ENCODE results near the gene PCDH9.
A peak's percentile ranks its signal among the peaks of the same experiment; 100 is the strongest.
"Not testable (repeated sequence)": the region's sequence is repeated elsewhere in the genome, so short reads cannot be mapped to it uniquely, and the experiment has no call there.

The PCDH9 gene

DNA sequence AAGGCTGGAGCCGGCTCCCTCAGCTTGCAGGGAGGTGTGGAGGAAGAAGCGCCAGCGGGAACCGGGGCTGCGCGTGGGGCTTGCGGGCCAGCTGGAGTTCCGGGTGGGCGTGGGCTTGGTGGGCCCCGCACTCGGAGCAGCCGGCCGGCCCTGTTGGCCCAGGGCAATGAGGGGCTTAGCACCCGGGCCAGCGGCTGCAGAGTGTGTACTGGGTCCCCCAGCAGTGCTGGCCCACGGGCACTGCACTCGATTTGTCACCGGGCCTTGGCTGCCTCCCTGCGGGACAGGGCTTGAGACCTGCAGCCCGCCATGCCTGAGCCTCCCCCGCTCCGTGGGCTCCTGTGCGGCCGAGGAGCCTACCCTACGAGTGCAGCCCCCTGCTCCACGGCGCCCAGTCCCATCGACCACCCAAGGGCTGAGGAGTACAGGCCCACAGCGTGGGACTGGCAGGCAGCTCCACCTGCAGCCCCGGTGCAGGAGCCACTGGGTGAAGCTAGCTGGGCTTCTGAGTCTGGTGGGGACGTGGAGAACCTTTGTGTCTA, 608.2 kb downstream of the PCDH9 start:
- in situ Hi-C loops (cut with MboI; ENCODE audit: low pct_unique_long_range_greater_than_20kb, low sequenced_read_pairs); DNase-seq: not testable (repeated sequence)

DNA sequence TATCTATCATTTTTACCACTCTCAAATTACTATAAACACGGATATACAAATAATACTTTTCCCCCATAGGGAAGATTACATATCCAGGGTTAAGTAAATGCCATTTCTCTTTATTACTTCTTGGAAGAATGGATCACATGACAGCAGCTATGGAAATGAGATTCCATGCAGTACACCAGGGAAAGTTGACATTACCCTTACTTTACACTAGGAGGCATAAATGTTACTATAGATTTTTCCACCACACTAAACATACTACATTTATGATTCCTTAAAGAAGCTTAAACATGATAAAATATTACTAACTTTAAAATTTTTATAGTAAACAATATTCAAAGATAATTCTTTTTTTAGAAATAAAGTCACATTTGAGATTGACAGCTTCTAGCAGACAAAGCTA, 611.4 kb downstream of the PCDH9 start:
- DNase-seq, result peak; percentile 12
- in situ Hi-C loops (cut with MboI; ENCODE audit: low pct_unique_long_range_greater_than_20kb, low sequenced_read_pairs), result no loop called here

DNA sequence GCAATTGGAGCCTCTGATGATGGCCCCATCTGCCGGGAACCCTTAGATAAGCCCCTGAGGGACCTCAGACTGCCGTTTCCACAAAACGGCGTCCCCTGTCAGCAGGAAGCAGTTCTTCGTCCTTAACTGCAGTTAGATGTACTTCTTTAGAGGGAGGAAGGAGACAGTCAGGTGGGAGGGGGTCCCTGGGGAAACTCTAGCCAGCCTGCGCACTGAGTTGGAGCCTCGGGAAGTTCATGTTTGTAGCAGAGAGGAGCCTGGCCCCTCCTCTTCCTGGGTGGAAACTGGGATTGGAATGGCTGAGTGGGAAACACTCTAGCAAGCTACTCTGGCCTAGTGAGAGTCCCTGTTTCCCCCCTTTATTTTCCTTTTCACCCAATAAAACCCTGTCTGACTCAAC, 612.4 kb downstream of the PCDH9 start:
- in situ Hi-C loops (cut with MboI; ENCODE audit: low pct_unique_long_range_greater_than_20kb, low sequenced_read_pairs), result no loop called here
- no peak for DNase-seq

DNA sequence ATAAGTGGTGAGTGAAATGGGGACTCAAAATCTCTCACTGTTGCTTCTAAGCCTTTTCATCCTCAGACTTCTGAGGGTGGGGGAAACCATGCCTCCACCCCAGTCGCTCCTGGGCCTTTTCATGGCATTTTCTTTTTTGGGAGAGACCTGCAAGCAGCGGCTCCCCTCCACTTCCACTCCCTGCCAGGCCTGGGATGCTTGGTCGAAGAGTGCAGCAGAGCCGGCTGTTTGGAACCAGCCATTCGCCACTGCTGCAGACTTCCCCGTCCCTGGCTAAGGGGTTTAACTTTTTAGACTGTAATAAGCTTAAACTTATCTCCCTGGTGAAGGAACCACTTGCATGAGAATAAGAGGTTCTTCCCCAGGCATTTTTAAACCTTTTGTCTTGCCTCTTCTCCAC, 617.2 kb downstream of the PCDH9 start:
- no peak for DNase-seq
- in situ Hi-C loops (cut with MboI; ENCODE audit: low pct_unique_long_range_greater_than_20kb, low sequenced_read_pairs), result no loop called here

DNA sequence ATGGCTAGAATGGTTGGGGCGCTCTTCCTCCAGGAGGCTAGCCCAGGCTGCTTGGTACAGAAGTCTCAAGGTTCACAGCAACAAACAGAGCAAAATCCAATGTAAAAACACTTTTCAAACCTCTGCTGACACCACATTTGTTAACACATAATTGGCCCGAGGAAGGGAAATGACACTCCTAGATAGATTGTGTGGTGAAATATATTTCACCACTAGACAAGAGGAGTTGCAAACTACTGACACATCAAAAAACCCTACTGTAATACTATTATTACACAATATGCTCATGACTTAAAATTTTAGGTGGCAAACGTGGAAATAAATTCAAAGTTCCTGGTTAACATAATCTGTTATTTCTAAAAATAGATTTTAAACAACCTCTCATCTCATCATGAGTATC, 643.6 kb downstream of the PCDH9 start:
- in situ Hi-C loops (cut with MboI; ENCODE audit: low pct_unique_long_range_greater_than_20kb, low sequenced_read_pairs), result no loop called here
- no peak for DNase-seq

DNA sequence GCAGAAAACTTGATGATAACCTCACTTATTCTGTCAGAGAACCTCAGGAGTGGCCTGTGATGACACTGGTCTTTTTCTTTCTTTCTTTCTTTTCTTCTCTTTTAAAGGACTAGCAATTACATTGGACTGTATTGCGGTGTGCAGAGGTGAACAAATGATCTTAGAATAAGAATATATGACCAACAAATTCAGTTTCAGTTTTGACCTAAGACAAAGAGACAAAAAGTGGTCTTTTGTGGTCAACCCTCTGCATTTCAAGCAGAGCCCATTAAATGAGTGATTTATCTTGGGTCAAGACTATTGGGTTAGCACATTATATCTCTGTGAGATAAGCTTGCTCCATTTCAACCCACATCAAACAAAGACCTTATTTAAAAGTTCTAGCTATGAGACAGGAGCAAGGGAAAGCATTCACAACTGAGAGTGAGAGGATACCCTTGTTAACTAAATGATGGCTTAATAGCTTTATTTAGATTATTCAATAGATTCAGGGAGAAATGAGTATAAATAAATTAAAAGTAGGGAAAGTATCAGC, 644.4 kb downstream of the PCDH9 start:
- DNase-seq, result no peak
- in situ Hi-C loops (cut with MboI; ENCODE audit: low pct_unique_long_range_greater_than_20kb, low sequenced_read_pairs), result no loop called here

DNA sequence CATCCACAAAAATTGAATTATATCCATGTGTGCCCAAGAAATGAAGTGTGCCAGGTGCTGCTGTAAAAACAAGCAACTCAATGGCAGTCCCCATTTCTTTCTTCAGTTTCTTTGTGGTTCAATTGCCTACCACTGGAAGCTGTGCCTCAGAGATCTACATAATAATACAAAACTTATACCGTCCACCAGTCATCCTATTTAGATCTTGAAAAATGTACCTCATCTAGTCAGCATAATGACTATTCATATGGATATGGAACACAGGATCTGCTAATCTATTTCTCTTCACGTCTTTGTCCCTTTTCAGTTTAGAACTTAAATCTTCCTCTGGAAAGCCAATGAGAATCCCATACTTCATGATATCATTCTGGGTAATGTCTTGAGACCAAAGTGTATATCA, 648.5 kb downstream of the PCDH9 start:
- in situ Hi-C loops (cut with MboI; ENCODE audit: low pct_unique_long_range_greater_than_20kb, low sequenced_read_pairs), result no loop called here
- DNase-seq, result no peak

DNA sequence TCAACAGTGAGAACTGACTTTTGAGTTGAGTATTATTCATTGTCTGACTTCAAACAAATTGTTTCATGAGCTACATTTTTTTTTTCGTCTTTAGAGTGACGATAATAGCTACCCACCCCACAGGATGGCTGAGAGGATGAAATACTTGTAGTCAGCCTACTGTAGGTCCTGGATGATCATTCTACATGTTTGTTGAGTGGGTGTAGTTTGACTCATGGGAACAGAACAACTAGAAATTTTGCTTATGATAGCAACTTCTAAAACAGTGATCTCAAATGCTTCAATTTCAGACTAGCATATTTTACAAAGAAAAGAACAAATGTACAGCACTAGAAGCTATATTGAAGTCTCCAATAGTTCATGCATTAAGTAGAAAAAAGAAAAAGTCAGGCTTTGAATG, 651.8 kb downstream of the PCDH9 start:
- in situ Hi-C loops (cut with MboI; ENCODE audit: low pct_unique_long_range_greater_than_20kb, low sequenced_read_pairs), result no loop called here
- DNase-seq, result no peak

DNA sequence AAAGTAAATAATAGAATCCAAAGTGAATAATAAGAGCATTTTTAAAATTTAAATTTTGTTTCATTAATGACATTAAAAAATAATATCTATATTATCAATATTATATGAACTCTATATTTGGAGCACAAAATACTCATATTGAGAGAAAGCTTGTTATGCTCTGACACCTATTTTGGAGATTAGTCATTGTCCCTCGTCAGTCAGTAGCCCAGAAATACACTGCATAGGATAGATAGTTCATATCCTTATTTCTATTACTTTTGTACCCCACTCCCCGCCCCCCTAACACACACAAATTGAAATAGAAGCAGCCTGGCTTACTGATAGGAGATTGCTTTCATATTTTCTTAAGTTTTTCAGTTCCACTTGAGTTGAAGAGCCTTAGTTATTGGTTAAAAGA, 652.8 kb downstream of the PCDH9 start:
- in situ Hi-C loops (cut with MboI; ENCODE audit: low pct_unique_long_range_greater_than_20kb, low sequenced_read_pairs), result no loop called here
- no peak for DNase-seq

DNA sequence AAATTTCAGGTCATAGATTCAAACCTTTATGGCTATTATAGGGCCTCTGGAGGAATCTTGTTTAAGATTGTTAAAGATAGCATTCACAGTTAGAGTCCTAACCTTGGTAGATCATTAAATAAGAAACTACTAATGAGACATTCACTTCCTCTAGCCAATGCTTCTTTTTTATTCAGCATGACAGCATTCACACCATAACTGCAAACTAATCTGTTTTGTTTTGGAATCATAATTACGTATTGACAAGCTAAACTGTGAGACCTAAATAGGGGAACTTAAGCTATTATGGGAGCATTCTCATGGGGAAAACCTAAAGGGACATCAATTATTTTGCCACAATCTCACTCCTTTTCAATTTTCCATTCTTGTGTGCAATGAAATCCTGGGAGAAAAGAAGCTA, 653.8 kb downstream of the PCDH9 start:
- DNase-seq, result no peak
- in situ Hi-C loops (cut with MboI; ENCODE audit: low pct_unique_long_range_greater_than_20kb, low sequenced_read_pairs), result no loop called here

DNA sequence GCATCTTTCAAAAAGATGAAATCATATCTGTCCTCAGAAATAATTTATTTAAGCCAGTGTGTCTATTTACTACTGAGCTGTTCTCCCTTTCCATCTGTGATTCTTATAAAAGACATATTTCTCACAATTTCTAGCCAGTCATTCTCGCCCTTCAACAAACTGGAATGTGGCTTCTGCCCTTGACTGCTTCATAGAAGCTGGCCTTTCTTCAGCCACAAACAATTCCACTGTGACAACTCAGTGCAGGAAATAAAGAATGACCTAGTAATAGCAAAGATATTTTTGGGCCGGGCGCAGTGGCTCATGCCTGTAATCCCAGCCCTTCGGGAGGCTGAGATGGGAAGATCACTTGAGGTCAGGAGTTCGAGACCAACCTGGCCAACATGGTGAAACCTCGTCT, 655.5 kb downstream of the PCDH9 start:
- in situ Hi-C loops (cut with MboI; ENCODE audit: low pct_unique_long_range_greater_than_20kb, low sequenced_read_pairs), result no loop called here
- no peak for DNase-seq

DNA sequence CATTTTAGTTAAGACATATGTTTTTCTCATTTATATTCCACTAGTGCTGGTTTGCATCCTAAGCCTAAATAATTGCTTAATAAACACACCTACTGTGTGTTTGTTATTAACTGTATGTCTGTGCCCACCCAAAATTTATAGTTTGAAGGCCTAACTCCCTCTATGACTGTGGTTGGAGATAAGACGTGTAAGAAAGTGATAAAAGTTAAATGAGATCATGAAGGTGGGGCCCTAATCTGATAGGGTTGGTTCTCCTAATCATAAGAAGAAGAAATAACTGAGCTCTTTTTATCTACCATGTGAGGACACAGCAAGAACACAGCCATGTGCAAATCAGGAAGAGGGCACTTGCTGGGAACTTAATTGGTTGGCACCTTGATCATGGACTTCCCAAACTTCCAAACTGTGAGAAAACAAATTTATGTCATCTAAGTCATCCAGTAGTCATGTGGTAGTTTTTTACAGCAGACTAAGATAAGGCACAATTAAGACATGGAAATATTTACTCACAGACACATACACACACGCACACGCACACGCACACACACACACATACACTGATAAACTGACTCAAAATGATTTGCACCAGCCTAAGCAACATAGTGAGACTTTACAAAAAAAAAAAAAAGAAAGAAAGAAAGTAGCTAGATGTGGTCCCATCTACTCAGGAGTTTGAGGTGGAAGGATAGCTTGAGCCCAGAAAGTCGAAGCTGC, 662.1 kb downstream of the PCDH9 start:
- in situ Hi-C loops (cut with MboI; ENCODE audit: low pct_unique_long_range_greater_than_20kb, low sequenced_read_pairs), result no loop called here

DNA sequence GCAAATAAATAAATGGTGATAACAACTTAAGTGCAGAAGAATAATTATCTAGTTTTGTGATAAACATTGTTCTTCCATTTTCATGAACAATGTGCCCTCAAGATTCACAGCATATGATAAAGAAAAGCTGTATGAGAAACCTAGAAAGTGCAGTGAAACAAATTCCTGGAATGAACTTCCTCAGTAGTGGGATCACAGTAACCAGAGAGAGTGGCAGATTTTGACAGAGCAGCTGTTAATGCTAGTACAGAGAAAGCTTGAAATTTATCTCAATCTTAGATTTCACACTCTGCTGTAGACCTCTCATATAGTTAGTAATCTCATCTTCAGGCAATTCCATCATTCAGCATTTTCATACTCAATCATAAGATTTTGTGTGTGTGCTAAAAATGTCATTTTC, 664.9 kb downstream of the PCDH9 start:
- in situ Hi-C loops (cut with MboI; ENCODE audit: low pct_unique_long_range_greater_than_20kb, low sequenced_read_pairs), result no loop called here
- no peak for DNase-seq

More for the DNA sequence above, 662.1 kb downstream of the PCDH9 start:
- DNase-seq, result no peak

DNA sequence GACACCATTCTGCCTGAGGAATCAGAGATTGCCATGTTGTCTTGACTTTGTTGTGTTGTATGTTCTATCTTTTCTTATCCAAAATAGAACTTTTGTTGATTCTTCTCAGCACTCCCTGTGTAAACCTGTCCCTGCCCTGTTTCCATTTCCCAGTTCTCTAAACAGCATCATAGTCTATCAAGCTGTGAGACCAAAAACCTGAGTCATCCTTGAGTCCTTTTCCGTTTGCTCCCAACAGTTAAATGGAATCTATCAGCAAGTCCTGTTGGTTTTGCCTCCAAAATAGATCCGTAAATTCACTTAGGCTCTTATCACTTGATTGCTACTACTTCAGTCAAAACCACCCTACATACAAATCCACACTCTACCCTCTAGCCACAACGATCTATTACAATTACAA, 667.1 kb downstream of the PCDH9 start:
- in situ Hi-C loops (cut with MboI; ENCODE audit: low pct_unique_long_range_greater_than_20kb, low sequenced_read_pairs), result no loop called here

DNA sequence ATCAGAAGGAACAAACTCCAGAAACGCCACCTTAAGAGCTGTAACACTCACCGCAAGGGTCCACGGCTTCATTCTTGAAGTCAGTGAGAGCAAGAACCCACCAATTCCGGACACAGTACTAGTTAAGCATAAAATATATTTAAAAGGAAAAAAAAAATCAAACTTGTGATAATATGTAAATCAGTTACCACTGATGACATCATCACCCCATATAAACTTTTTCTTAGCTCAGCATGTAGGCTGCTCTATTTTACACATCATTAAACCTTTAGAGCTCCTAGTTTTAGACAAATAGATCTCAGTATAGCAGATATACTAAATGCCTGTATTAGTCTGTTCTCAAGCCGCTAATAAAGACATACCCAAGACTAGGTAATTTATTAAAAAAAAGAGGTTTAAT, 668.1 kb downstream of the PCDH9 start:
- in situ Hi-C loops (cut with MboI; ENCODE audit: low pct_unique_long_range_greater_than_20kb, low sequenced_read_pairs), result no loop called here
- DNase-seq, result no peak

More for the DNA sequence above, 667.1 kb downstream of the PCDH9 start:
- no peak for DNase-seq

DNA sequence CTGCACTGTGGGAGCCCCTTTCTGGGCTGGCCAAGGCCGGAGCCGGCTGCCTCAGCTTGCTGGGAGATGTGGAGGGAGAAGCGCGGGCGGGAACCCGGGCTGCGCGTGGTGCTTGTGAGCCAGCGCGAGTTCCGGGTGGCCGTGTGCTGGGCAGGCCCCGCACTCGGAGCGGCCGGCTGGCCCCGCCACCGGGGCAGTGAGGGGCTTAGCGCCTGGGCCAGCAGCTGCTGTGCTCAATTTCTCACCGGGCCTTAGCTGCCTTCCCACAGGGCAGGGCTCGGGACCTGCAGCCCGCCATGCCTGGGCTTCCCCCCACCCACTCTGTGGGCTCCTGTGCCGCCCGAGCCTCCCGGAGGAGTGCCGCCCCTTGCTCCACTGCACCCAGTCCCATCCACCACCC, 669.1 kb downstream of the PCDH9 start:
- in situ Hi-C loops (cut with MboI; ENCODE audit: low pct_unique_long_range_greater_than_20kb, low sequenced_read_pairs), result no loop called here
- no peak for DNase-seq

DNA sequence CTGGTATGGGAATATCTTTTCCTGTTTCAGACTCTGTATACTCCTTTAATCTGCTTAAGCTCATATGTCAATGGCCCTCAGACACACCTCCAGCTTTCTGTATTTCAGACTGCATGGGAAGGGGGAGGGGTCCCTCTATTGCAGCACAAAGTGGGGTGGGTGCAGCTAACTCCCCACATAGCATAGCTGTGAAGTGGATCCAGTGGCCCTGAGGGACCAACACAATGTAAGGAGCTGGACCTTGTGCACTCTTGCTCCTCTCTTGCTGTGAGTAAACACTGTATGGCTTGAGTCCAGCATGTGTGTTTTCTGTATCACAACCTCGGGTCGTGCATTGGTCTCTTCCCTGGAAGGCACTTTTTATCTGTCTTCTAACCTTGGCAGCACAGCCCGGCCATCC, 669.9 kb downstream of the PCDH9 start:
- no peak for DNase-seq
- in situ Hi-C loops (cut with MboI; ENCODE audit: low pct_unique_long_range_greater_than_20kb, low sequenced_read_pairs), result no loop called here

DNA sequence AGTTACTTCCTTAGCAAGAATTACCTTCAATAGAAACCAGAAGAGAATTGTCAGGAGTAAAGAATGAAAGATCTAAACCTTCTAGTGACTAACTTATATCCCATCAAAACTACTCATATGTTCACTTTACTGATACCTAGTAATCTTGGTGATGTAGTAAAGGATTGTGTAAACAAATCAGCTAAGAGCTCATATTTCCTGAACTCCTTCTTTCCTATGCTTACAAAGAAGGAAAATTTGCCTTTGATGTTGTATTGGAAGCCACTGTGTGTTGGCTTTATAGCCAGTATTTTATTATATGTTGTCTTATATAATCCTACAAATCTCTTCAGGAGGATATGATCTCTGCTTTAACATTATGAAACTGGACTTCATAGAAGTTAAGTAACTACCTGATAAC, 671.0 kb downstream of the PCDH9 start:
- in situ Hi-C loops (cut with MboI; ENCODE audit: low pct_unique_long_range_greater_than_20kb, low sequenced_read_pairs), result no loop called here
- DNase-seq, result no peak

DNA sequence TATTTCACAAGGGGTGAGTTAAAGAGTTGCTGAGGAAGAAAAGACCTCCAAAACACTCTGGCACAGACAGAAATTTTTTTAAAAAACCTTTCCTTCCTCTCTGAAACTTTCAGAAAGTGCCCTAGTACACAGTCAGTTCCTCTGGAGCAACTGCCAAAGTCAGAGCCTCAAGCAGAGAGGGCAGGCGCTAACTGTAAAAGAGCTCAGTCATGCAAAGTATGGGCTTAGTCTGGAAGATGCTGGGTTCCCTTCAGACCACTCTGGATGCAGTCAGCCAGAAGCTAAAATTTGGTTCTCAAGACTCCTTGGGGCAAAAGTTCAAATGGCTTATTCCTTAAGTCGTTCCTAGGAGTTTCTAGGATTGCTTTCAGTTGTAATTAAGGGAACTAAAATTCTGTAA, 671.6 kb downstream of the PCDH9 start:
- DNase-seq, result peak; percentile 5
- in situ Hi-C loops (cut with MboI; ENCODE audit: low pct_unique_long_range_greater_than_20kb, low sequenced_read_pairs), result no loop called here

DNA sequence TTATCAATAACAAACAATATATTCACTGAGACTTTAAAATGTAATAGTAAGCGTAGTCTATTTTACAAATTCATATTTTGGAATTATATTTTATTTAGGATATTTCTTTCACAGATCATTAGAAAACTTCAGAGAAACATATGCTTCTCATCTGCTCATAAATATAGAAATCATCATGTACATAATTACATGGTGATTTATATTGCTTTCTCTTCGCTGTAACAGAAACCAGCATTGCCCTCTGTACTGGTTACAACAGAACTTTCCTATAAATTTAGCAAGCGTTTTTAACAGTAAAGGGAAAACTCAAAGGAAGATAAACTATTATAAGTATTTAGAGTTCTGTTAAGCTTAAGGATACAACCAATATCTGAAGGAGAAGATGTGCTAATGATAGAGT, 672.8 kb downstream of the PCDH9 start:
- DNase-seq, result no peak
- in situ Hi-C loops (cut with MboI; ENCODE audit: low pct_unique_long_range_greater_than_20kb, low sequenced_read_pairs), result no loop called here

DNA sequence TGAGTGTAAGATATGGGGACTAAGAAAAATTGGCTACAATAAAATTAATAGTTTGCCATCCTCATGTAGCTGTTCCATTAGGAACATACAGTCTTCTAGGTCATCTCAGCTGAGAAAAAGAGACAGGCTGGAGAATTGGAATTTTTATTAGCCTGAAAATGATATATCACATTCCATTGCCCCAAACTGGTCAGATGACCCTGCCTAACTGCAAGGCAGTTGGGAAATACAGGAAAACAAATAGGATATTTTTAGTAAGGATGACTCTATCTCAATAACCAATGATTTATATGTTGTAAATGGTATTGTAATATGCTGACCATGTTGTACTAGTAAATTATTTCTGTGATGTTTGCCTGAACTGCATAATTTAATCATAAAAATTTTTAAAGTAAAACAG, 673.8 kb downstream of the PCDH9 start:
- DNase-seq, result no peak
- in situ Hi-C loops (cut with MboI; ENCODE audit: low pct_unique_long_range_greater_than_20kb, low sequenced_read_pairs), result no loop called here
